Raji (cell line): ENCODE measurements around the gene SENP1.

Source experiments
- POLR2A ChIP-seq: IDR thresholded peaks from 2 replicates; pipeline ENCODE4 v1.6.1; 2011; ENCODE audit warnings: low read depth, low read length, control low read depth; ENCODE audit not compliant: insufficient read depth

SENP1 gene

GRCh38 chr12:48036818-48037217, 69.1 kb downstream of the SENP1 start:
- TF ChIP-seq POLR2A, result no peak

GRCh38 chr12:48034835-48035805, 70.8 kb downstream of the SENP1 start:
- TF ChIP-seq POLR2A, result no peak

DNA sequence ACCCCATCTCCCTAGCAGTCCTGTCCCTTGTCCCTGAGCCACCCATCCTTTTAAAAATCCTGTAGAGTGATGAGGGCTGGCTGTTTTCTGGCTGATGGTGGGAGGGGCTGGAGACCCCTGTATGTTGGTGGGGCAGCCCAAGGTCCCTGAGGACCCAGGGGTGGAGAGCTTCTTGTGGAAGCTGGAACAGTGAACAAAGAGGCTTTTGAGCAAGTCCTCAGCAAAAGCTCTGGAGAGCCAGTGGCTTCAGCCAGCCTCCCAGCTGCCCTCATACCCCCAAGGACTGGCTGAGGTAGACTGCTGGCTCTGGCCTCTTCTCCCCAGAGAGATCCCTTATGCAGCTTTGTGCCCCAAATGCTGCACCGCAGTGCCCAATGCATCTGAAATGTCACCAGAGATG, 72.4 kb downstream of the SENP1 start:
- TF ChIP-seq POLR2A, result no peak

- TF ChIP-seq POLR2A, result no peak
Observed at GRCh38 chr12:48032597-48032996, 73.3 kb downstream of the SENP1 start.

- TF ChIP-seq POLR2A, result no peak
Observed at GRCh38 chr12:48031135-48031960, 74.5 kb downstream of the SENP1 start.

DNA sequence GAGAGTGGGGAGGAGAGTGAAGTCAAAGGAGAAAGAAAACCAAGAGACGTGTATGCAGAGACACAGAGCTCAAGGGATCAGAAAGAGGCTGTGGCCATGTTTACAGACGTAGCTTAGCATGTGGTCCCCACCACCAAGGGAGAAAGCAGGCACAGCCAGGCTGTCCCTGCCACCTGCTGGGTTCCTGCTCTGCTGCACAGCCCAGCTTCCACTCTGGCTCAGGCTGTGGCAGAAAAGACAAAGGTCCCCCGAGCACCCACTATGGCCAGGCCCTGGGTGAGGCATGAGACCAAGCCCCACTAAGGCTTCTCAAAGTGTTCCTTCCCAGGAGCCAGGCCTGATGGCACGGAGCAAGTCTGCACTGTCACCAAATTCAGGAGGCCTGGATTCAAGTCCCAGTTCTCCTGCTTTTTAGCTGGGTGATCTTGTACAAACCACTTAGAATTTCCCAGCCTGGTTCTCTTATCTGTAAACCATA, 75.7 kb downstream of the SENP1 start:
- TF ChIP-seq POLR2A, result no peak

DNA sequence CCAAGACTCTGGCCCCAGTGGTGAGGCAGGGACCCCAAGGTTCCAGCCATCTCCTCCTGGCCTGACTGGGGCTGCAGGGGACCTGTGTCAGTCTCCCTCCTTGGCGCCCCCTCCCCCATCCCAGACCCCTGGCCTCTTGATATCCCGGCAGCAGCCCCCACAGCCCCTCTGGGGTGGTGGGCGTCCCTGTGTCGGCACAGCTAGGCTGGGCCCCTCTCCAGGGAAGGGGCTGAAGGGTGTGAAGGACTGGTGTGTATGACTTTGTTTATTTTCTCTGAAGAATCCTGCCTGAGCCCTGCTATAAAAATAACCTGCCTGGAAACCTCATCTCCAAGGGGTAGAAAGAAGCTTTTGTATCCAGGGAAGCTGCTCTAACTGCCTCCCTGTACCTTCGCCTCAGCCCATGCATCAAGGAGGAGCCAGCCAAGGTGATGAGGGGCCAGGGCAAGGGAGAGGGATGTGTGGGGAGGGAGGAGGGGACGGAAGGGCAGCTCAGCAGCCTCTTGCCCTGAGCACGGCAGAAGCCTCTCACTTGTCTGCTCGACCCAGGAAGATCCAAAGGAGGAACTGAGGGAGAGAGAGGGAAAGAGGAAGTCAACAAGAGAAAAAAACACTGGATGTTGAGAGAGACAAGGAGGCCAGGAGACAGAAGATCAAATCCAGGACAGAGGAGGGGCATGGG, 76.2 kb downstream of the SENP1 start:
- no peak for TF ChIP-seq POLR2A

DNA sequence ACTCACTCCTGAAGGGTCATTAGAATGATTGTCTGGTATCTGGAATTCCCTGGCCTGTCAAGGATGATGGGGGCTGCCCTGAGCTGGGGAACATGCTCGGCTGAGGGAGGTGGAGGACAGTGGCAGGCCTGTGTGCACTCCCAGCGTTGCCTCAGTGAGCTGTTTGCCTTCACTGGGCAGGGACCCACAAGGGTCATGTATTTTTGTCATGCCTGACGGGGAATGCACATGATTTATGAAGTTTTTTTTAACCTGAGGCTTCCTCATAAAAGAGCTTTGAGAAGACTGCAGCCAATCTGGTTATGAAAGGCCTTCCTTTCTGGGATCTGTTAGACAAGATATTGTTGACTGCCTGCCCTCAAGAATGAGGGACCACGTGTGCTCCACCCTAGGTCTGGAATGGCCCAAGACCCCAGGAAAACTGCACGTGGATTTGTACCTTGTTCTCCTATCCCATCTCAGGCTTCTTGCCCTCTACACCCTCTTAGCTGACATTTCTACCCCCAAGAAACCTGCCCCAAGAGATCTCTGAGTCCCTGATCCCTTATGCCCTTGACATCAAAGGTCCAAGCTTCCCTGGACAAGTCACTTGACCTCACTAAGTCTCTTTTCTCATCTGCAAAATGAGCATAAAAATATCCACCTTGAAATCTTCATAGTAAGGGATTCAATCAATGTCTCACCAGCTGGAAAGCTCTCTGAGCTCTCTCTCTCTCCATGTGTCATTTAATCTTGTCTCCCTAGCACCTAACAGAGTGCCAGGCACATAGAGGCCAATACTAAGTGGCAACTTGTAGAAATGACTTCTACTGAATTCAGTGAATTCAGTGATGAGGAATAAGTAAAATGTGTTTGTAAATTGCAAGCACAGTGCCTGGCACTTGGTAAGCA, 77.1 kb downstream of the SENP1 start:
- TF ChIP-seq POLR2A, result no peak

- no peak for TF ChIP-seq POLR2A
Observed at GRCh38 chr12:48027183-48028002, 78.5 kb downstream of the SENP1 start.

GRCh38 chr12:48026060-48026827, 79.6 kb downstream of the SENP1 start:
- no peak for TF ChIP-seq POLR2A

DNA sequence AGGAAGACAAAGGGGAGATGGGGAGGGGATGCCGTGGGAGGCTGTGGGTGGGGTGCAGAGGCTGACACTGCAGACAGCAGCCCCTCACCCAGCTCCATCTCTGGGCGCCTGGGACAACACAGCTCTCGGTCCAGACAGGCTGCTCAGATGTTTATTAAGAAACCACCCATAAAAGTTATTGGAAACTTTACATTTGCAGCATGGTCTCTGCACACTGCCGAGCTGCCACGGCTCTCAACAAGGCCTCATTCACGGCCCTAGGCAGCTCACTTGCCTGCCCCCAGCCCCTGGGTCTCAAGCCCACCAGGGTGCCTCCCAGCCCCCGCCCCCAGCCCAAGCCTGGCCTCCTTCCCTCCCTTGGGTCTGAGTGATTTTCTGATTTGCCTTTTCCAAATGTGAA, 80.6 kb downstream of the SENP1 start:
- no peak for TF ChIP-seq POLR2A

- no peak for TF ChIP-seq POLR2A
Observed at GRCh38 chr12:48024735-48025134, 81.1 kb downstream of the SENP1 start.

GRCh38 chr12:48023386-48023785, 82.5 kb downstream of the SENP1 start:
- no peak for TF ChIP-seq POLR2A
